NCI-H524 (cell line): ENCODE results near the gene ADD3.

Experiments
- DNase-seq, 2 experiments: peaks; one replicate each; lab custom pipeline; 2025; lab: John Stamatoyannopoulos, UW

The ADD3 gene

GRCh38 chr10:110059925-110060324, 52.1 kb downstream of the ADD3 start:
- no peak for DNase-seq

- no peak for DNase-seq
Observed at GRCh38 chr10:110061687-110062086, 53.9 kb downstream of the ADD3 start.

GRCh38 chr10:110065269-110065668, 57.5 kb downstream of the ADD3 start:
- DNase-seq, result no peak

GRCh38 chr10:110067960-110068770, 60.4 kb downstream of the ADD3 start:
- DNase-seq, result no peak

- no peak for DNase-seq
Observed at GRCh38 chr10:110068780-110069179, 61.0 kb downstream of the ADD3 start.

GRCh38 chr10:110069502-110069982, 61.8 kb downstream of the ADD3 start:
- no peak for DNase-seq

- DNase-seq, result no peak
Observed at GRCh38 chr10:110073896-110074295, 66.1 kb downstream of the ADD3 start.

- no peak for DNase-seq
Observed at GRCh38 chr10:110074298-110074697, 66.5 kb downstream of the ADD3 start.

- no peak for DNase-seq
Observed at GRCh38 chr10:110074758-110075671, 67.2 kb downstream of the ADD3 start.

- DNase-seq, result no peak
Observed at GRCh38 chr10:110075686-110076085, 67.9 kb downstream of the ADD3 start.

GRCh38 chr10:110076559-110077318, 69.0 kb downstream of the ADD3 start:
- no peak for DNase-seq

GRCh38 chr10:110077436-110078130, 69.8 kb downstream of the ADD3 start:
- no peak for DNase-seq

- DNase-seq, result no peak
Observed at GRCh38 chr10:110078317-110078716, 70.5 kb downstream of the ADD3 start.

GRCh38 chr10:110081911-110082310, 74.1 kb downstream of the ADD3 start:
- no peak for DNase-seq

GRCh38 chr10:110083884-110084283, 76.1 kb downstream of the ADD3 start:
- DNase-seq, result peak in 1 of 2 experiments; percentile 4

- no peak for DNase-seq
Observed at GRCh38 chr10:110087682-110088081, 79.9 kb downstream of the ADD3 start.

- no peak for DNase-seq
Observed at GRCh38 chr10:110088367-110089104, 80.8 kb downstream of the ADD3 start.

- no peak for DNase-seq
Observed at GRCh38 chr10:110091830-110092229, 84.0 kb downstream of the ADD3 start.

- no peak for DNase-seq
Observed at GRCh38 chr10:110093722-110094121, 85.9 kb downstream of the ADD3 start.

- no peak for DNase-seq
Observed at GRCh38 chr10:110094786-110095185, 87.0 kb downstream of the ADD3 start.
